RPMI8226 (cell line): Measurements from ENCODE around the gene SASH1.

ENCODE experiments used
- DNase-seq: peaks from one replicate; pipeline ENCODE4 v3.0.0-alpha.2; 2015

SASH1 gene

DNA sequence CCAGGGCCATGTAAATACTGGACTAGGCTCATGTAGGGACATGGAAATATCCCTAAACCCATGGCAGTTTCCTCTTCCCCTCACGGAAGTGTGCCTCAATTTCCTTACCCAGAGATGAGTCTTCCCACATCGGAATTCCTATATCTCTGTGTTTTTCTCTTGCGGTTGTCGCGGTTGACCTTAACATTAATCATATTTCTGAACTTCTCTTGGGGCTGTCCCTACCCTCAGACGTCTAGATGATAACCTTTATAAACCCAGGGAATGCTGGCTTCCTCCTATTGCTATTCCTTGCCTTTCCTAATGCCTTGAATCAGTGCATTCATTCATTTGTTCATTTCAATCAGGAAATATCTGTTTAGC is 160.1 kb downstream of the SASH1 start:
- no peak for DNase-seq

- DNase-seq: no peak
These were observed 161.1 kb downstream of the SASH1 start for GRCh38 chr6:148503703-148504102.

DNA sequence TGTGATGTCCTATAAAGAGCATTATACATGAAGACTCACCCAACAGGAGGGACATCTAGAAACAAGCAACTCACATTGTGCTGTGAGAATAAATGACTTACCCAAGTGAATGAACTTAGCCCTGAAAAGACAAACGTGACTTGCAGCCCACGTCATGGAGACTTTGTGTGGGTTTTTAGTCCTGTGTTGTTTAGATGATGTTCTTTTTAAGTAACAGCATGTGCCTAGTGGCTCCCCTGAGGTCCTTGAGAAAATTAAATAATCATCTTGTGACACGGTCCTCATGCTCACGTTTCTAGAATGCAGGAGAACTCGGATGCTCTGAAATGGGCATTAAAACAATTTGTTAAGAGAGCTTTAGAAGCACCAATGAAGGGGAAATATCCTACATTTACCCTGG is 165.1 kb downstream of the SASH1 start:
- DNase-seq: no peak

- no peak for DNase-seq
These were observed 165.9 kb downstream of the SASH1 start for GRCh38 chr6:148508401-148509041.

DNA sequence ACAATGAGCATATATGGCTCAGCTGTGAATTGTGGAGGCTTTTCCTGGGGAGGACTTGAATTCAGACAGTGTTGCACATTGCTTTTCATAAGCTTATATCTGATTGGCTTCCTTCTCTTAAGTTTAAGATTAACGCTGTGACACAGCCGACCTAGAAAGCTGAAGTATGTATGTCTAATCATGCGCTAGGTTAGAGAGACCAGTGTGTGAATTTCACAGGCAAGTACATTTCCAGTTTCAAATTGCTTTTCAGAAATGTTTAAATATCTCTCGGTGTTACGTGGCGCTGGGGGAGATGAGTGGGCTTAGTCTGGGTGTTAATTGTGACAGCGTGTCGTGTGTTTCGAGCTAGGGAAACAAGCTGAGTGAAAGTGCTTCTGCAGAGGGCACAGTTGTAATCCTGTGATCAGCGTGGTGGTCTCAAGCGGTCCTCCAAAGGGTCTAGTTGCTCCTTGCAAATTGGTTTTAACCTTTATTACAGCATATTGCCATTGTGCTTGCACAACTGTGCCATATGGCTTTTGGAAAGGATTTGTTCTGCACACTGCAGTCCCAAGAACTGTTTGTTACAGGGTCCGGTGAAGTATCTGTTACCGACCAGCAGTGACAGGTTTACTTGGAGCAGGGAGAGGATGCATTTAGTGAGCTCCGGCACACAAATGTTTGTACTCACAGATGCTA is 166.6 kb downstream of the SASH1 start:
- DNase-seq: no peak

DNA sequence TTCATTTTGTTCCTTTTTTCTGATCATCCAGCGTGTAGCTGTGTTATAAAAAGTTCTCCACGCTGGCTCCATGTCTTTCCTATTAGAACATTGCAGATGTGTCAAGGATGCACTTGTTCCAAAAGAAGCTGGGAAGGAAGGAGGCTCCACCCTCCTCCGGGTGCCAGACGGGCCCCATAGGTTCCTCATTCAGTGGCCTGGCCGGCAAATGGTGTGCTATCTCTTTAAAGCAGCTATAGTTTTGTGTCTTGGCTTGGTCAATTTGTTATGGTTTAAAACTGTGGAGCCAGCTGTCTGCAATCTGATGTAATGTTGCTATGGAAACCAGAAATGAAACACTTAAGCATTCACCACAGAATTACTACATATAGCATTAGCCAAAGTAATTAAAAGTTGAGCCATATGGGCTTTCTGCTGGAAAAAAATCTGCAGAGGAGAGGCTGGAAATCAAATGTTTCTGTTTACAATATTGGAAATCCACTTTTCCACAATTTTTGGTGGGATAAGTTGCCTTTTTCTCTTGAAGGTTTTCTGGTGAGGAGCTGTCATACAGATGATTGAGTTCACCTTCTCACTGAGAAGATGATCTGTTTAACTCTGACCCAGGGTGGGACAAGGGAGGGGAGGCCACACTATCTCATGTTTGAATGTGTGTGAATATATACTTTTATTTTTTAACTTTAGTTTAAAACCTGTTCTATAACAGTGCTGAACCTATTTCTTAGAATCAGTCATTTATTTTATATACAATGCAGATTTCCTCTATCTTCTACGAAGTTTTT is 167.4 kb downstream of the SASH1 start:
- DNase-seq: peak; percentile 51

GRCh38 chr6:148513145-148514071 is 170.8 kb downstream of the SASH1 start:
- DNase-seq: no peak

- no peak for DNase-seq
These were observed 171.6 kb downstream of the SASH1 start for GRCh38 chr6:148514091-148514845.

DNA sequence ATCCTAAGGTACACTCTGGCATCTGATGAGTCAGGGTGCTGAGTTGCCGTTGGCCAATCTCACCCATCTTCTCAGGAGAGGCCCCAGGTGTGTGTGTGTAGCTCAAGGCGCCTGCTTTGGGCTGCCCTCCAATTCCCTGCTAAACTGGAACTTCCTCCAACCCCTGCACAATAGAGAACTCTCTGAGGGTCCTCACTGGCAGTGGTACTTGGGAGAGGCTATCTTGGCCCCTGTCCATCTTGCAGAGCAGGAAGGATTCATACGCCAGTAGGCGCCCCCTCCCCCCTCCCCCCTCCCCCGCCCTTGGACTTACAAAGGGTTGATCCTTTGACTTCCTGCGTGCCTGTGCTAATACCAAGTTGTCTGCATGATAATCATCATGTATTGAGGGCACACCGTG is 173.6 kb downstream of the SASH1 start:
- no peak for DNase-seq

DNA sequence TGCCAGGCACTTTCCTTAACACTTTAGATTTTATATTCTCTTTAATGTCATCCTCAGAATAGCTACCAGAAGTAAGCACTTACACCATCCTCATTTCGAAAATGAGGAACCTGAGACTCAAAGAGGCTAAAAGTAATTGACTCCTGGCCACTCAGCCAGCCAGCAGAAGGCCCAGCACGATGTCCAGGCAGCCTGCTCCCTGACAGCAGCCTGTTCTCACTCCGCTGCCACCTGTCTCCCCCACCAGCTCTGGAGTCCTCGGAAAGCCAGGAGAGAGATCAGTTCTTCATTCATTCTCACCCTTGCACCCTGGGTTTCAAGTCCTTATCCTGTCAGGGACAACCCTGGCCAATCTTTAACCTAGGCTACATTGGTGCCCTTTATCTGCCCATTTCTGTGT is 174.0 kb downstream of the SASH1 start:
- DNase-seq: no peak

- DNase-seq: no peak
These were observed 174.8 kb downstream of the SASH1 start for GRCh38 chr6:148517470-148517869.

- no peak for DNase-seq
These were observed 176.0 kb downstream of the SASH1 start for GRCh38 chr6:148518511-148519156.

- peak; percentile 59 for DNase-seq
These were observed 177.6 kb downstream of the SASH1 start for GRCh38 chr6:148520109-148520841.

DNA sequence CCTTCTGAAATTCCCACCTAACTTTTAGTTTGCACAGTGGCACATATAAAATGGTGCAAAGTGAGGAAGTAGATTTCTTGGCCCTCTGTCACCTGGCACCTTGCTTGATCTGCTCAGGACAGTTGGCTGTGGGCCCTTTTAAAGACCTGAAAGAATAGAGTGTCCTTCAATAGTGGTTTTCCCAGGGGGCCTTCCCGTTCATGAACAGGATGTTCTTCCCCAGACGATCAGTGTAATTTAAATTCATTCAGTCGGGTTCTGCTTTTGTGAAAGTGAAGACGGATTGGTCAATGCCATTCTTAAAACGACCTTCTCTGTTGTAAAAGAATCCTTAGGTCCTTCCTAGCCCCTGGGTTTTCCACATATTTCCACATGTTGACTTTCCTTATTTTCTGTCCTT is 178.5 kb downstream of the SASH1 start:
- DNase-seq: no peak

DNA sequence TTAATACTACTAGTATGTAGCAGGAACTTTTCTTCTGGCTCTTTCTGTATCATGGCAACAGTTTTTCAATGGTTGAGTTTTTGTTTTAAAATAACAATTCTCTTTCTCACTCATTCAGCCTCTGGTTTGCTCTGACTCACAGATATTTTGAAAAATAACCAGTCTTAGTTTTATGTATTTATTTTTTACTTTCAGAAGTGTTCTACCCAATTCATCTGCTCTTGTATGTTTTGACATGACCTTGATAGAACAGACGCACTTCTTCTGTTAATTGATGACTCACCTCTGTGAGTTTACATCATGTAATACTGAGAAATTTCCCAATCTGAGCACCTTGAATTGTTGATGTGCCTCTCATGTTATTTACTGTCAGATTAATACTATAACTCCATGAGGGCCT is 178.9 kb downstream of the SASH1 start:
- no peak for DNase-seq

DNA sequence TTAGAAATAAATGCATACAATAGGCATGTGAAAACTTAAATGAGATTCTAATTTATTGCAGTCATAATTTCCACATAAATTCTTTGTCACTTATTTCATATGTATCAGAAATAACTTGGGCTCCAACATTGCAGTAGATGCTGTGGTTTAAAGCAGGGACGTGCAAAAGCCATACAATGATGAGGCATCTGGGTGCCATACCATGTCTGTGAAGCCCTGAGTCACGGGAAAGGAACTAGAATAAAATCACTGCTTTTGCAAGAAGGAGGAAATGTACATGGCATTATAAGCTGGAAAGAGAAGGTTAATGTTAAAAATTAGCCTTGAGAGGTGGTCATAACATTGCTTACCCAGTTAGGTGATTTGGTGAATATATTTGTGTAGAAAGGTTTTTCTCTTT is 180.4 kb downstream of the SASH1 start:
- DNase-seq: no peak

- no peak for DNase-seq
These were observed 180.9 kb downstream of the SASH1 start for GRCh38 chr6:148523551-148523950.

GRCh38 chr6:148524471-148524882 is 181.8 kb downstream of the SASH1 start:
- no peak for DNase-seq

GRCh38 chr6:148524976-148525375 is 182.3 kb downstream of the SASH1 start:
- no peak for DNase-seq

DNA sequence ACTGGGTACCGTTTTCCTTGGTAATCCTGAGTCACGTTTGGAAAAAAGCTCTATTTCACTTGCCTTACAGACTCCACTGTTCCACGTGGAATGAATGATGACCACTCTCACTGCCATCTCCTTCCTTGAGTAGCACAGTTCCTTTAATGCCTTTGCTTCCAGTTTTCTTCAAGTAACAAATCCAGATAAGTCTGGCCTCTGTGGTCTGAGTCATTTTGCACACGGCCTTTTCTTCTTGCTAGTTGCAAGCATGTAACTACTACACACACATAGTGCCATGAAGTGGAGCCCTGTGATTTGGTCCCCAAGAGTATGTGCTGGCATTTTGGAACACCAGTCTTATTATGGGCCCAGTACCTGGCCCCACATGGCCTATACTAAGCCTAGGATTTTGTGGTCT is 182.8 kb downstream of the SASH1 start:
- no peak for DNase-seq

DNA sequence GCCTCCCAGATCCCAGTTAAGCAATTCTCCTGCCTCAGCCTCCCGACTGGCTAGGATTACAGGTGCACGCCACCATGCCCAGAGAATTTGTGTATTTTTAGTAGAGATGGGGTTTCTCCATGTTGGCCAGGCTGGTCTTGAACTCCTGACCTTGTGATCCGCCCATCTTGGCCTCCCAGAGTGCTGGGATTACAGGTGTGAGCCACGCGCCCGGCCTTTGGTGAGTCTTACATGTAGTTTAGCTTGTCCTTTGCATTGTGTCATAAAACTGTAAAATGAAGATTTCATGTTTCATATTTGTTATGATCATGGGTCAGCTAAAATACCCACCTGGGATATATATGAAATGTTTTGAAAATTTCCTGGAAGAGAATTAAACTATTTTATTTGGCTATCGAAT is 183.5 kb downstream of the SASH1 start:
- no peak for DNase-seq
